ENCODE results near the gene ZFPL1. TPM values are rescaled to one million over a fixed set of nuclear protein-coding genes. Genes with fewer than 3 reads are reported as not detected.

ZFPL1 gene
- total RNA-seq = 41.0 and 64.6 TPM in 2 replicates

DNA sequence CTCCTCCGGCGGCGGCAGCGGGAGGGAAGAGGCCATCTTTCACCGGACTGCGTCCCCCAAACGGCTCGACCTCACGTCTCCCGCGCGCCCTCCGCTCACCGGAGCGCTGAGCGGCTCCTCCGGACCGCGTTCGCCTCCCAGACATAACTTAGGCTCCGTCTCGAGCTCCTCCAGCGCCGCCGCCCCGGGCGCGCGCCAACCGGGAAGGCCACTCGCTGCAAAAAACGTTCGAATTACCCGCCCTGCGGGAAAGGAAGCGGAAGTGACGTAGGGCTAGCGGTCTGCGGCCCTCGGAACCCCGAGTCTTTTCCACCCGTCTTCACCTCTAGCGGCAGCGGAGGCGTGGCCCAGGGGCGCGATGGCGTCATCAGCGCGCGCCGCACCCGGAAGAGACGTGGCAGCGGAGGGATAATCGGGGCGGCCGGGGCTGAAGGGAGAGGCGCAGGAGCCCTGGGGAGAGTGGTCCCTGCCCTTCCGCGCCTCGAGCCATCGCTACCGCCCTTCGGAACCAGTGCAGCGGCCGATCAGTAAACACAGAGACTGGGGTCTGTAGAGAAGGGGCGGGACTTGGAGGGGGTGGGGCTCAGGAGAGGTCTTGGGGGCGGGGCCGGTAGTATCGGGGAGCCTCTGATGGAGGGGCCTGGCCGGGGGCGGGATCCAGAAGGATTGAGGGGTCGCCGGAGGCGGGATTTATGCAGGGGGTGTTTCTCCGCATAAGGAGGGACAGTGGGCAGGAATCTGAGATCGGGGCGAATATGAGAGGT is at the start of gene ZFPL1, which contains the start of gene CDCA5:
ZFPL1 (plus strand) TSS at position 389 of the 764 bp plus-strand sequence. CDS start 477 bp downstream, outside the sequence.
CDCA5 (minus strand) TSS at position 207 of the 764 bp plus-strand sequence; CDS start at position 145, 62 bp downstream.

DNA sequence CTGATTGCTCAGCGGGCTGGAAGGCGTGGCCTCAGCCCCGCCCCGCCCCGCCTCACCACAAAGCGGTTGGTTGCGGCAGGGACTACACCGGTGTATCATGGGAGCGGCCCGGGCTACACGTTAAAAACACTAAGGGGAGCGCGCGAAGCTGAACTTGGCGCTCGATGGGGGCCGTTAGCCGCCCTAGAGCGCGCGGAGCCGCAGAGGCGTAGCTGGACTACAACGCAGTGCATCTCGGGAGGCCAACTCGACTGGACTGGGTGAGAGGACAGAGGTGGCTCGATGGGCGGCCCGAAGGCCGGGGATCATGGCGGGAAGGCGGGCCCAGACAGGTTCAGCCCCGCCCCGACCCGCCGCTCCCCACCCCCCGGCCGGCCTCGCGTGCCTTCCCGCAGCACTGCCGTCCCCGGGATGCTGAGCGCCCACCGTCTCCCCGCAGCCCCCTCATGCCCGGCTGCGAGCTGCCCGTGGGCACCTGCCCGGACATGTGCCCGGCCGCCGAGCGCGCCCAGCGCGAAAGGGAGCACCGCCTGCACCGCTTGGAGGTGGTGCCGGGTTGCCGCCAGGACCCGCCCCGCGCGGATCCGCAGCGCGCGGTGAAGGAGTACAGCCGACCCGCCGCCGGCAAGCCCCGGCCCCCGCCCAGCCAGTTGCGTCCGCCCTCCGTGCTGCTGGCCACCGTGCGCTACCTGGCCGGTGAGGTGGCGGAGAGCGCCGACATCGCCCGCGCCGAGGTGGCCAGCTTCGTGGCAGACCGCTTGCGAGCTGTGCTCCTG is 43.0 kb upstream of the ZFPL1 start, which contains the start of gene SAC3D1:
SAC3D1 (plus strand) TSS at position 364 of the 776 bp plus-strand sequence; CDS start at position 447, 83 bp downstream.

DNA sequence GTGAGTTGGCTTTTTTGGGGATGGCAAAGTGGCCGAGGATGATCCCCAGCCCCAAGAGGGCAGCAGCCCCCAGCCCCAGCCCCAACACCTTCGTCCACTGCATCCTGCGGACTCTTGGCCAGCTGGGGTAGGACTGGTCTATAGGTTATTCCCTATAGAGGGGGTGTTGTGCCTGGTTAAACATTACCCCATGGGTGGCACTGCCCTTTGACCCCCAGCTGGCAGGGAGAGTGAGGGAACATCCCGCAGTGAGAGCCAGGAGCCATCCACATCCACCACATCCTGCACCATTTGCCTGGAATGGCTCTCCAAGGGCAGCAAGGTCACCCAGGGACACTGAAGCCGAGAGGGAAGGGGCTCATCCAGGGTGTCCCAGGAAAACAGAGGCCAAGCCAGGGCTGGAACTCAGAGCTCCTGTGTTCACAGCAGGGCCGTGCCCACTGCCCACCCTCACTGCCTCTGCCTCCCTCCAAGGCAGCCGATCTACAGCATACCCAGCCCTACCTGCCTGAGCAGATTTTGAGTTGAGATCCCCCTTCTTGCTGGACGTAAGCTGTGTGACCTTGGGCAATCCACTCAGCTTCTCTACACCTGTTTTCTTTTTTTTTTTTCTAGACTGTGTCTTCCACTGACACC is 25.5 kb upstream of the ZFPL1 start, which contains the start of gene NAALADL1:
NAALADL1 (minus strand) TSS at position 135 of the 636 bp plus-strand sequence; CDS start at position 103, 32 bp downstream.

DNA sequence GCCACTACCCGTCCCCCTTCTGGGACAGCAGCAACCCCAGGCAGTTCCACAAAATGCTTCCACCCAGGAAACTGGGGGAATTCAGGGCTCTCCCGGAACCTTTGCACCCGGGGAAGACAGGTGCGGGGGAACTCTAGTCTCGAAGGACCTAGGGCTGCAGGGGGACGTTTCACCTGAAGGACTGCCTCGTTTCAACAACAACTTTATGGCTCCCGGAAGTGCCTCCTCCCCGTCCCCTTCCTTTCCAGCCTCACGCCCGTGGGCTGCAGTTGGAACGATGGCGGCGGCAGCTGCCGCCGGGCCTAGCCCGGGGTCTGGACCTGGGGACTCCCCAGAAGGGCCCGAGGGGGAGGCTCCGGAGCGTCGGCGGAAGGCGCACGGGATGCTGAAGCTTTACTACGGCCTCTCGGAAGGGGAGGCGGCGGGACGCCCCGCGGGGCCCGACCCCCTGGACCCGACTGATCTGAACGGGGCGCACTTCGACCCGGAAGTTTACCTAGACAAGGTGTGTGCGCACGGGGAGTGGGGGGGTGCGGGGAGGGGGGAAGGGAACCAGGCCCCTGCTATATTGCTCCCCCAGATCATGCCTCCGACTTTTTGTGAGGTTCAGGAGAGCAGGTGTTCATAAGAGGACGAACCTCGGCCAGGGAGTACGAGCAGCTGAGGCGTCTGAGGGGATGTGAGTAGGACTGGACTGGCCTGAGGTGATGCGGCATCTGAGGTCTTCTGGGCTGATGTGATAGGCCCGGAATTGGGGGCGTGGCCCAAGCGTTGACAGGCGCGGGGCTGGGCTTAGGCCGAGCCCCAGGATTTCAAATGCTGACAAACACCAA is 12.2 kb downstream of the ZFPL1 start, which contains the start of gene VPS51:
VPS51 (plus strand) TSS at position 241 of the 833 bp plus-strand sequence; CDS start at position 278, 37 bp downstream.

DNA sequence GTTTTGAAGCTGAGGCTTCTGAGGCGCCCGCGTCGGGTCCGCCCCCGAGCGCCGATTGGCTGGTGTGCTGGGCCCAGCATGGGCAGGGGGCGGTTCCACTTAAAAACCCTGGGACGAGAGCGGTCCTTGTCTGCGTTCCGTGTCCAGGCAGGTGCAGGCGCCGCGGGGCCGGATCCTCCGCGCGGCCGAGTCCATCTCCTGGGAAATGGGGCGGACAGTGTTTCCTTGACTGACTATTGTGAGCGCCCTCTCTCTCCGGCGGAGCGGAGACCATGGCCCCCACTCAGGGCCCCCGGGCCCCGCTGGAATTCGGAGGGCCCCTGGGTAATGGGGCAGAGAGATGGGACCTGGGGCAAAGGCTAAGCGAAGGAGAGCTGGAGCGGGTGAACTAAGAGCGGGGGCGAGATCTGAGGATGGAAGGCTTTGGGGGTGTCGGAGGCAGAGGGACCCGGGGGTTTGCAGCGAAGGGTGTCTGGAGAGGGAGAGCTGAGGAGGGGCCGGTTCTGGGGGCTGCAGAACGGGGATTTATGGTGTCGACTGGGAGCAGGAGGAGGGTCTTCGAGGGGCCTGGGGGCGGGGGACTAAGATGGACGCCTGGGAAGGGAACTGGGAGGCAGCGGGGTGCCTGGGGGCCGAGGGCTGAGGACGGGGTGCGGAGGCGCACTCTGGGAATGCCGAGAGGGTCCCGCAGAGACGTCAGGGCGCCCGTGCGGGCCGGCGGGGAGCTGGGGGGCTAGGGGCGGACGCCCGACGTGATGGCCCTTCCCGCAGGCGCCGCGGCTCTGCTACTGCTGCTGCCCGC is 27.9 kb downstream of the ZFPL1 start, which contains the start of gene TM7SF2:
TM7SF2 (plus strand) TSS at position 129 of the 802 bp plus-strand sequence; CDS start at position 273, 144 bp downstream.

DNA sequence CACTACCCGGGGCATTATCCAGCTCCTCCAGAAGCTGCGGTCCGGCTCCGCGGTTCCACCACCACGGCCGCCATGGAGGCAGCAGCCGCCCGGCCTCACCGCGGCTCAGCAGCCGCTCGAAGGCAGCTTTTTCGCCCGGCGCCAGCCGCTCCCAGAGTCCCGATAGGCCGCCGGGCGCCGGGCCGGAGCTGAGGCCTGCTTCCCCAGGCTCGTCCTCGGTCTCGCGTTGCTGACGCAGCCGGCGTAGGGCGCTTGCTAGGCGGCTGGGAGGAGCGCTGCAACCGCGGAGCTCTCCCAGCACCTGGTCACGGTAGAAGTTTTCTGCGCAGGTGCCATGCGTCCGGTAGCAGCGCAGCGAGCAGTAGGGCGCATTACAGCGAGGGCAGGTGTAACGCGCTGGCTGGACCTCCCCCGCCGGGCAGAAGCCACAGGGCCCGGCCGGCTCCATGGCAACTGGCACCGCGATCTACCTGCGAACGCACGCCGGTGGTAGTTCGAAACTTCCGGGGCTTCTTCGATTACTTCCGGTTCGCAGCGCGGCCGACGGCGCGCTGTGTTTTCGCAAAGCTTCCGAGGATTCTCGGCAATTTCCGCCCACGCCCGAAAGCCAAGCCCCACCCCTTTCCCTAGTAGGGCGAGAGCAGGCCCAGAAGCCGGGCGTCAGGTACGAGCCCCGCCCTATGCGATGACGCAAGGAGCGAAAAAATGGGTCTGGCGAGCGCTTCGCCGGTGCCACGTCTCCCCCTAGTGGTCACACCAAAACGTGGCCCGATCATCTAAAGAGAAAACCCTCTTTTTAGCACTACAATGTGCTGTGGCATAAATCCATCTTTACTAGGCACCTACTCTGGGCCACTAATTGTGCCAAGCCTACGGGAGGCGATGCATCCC is 33.4 kb downstream of the ZFPL1 start, which contains the start of gene ZNHIT2:
ZNHIT2 (minus strand) TSS at position 496 of the 891 bp plus-strand sequence; CDS start at position 448, 48 bp downstream.

DNA sequence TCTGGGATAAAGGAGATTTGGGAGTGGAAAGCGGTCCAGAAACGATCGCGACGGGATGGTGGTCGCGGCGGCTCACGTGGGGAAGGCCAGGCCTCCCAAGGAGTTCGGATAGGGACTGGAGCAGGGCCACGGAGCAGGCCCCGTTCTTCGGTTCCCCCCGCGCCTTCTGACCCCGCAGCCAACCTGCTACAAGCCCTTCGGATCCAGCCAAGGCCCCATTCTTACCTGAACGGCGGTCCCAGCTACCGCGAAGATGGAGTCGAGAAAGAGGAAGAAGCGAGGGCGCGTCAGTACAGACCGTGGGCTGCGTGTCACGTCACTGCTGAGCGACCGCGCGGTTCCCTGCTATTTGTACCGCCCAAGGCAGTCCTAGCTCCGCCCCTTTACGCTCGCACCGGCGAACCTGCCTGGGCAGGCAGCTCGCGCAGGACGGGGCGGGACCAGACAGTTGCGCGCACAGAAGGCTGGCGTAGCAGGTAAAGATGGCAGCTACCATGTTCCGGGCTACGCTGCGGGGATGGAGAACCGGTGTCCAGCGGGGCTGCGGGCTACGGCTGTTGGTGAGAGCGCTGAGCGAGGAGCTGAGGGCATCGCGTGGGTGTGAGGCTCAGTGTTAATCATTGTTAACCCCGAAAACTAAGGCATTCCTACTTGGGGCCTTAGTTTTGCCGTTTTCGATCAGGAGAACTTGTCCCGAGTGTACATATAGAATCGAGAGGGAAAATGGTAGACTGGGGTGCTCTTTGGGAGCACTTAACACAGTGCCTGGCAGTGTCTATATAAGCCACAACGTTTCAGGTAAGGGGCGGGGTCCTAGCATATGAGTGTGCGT is 38.1 kb downstream of the ZFPL1 start, which contains the start of the genes FAU and MRPL49:
FAU (minus strand) TSS at position 270 of the 832 bp plus-strand sequence. CDS start 321 bp downstream, outside the sequence.
MRPL49 (plus strand) TSS at position 457 of the 832 bp plus-strand sequence; CDS start at position 483, 26 bp downstream.

DNA sequence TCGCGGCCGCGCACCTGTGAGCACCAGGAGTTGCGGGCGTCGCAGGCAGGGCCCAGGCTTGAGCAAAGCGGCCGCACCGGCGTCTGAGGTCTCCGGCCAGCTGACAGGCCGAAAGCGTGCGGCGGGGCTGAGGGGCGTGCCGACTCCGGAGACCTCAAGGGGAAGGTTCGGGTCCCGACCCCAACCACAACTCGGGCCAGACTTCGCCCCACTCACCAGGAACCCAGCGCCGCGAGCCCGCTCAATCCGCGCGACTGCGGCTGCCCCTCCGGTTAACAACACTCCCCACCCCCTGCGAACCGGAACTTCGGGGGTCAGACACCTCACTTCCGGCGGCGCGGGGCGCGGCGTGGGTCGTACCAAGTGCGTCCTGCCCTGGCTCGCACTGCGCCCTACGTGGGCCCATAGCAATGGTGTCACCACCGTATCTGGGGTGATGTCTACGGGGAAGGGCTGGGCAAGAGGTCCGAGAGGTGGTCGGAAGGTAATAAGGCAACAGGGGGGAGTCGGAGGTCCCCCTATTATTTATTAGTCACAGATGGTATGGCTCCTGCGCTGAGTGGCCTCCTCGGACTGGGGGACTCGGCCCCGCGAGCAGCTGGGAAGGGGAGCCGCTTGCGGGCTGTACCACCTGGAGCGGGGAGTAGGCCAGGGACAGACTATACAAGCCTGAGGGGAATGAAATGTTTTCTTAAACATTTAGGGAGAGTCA is 50.4 kb downstream of the ZFPL1 start, which contains the start of gene SYVN1:
SYVN1 (minus strand) TSS at position 280 of the 712 bp plus-strand sequence. CDS start 918 bp downstream, outside the sequence.

Other genes starting within 250 kb of the ZFPL1 start
- gene CDC42BPG, start 239.6 kb upstream of the ZFPL1 start, total RNA-seq = 7.5 and 35.9 TPM in 2 replicates
- 34.2 and 92.9 TPM in 2 replicates for gene EHD1, start 205.6 kb upstream of the ZFPL1 start, total RNA-seq
- 6.2 and 15.4 TPM in 2 replicates for gene ATG2A, start 167.0 kb upstream of the ZFPL1 start, total RNA-seq
- gene PPP2R5B, start 159.5 kb upstream of the ZFPL1 start, total RNA-seq = 16.4 and 19.4 TPM in 2 replicates
- gene GPHA2, start 148.3 kb upstream of the ZFPL1 start, total RNA-seq = not detected in 2 replicates
- not detected in 2 replicates for gene MAJIN, start 112.1 kb upstream of the ZFPL1 start, total RNA-seq
- 0.34 and 0.57 TPM in 2 replicates for gene BATF2, start 87.3 kb upstream of the ZFPL1 start, total RNA-seq
- gene ARL2, start 70.1 kb upstream of the ZFPL1 start, total RNA-seq = 60.5 and 67.8 TPM in 2 replicates
- 14.6 and 19.8 TPM in 2 replicates for gene SNX15, start 56.8 kb upstream of the ZFPL1 start, total RNA-seq
- 10.1 and 12.0 TPM in 2 replicates for gene SAC3D1, start 43.0 kb upstream of the ZFPL1 start, total RNA-seq
- 5.8 and 7.2 TPM in 2 replicates for gene NAALADL1, start 25.7 kb upstream of the ZFPL1 start, total RNA-seq
- under 0.01 and 0.14 TPM in 2 replicates for gene CDCA5, start 182 bp upstream of the ZFPL1 start, total RNA-seq
- gene VPS51, start 12.0 kb downstream of the ZFPL1 start, total RNA-seq = 97.1 and 98.5 TPM in 2 replicates
- 21.9 and 24.6 TPM in 2 replicates for gene TM7SF2, start 27.6 kb downstream of the ZFPL1 start, total RNA-seq
- 11.1 and 22.2 TPM in 2 replicates for gene ZNHIT2, start 33.5 kb downstream of the ZFPL1 start, total RNA-seq
- 177 and 362 TPM in 2 replicates for gene FAU, start 37.9 kb downstream of the ZFPL1 start, total RNA-seq
- gene MRPL49, start 38.1 kb downstream of the ZFPL1 start, total RNA-seq = 30.1 and 48.9 TPM in 2 replicates
- gene SYVN1, start 50.3 kb downstream of the ZFPL1 start, total RNA-seq = 24.9 and 39.7 TPM in 2 replicates
- gene SPDYC, start 86.0 kb downstream of the ZFPL1 start, total RNA-seq = not detected in 2 replicates
- gene CAPN1, start 97.7 kb downstream of the ZFPL1 start, total RNA-seq = 130 and 324 TPM in 2 replicates
- gene POLA2, start 177.7 kb downstream of the ZFPL1 start, total RNA-seq = 1.0 and 3.6 TPM in 2 replicates
- gene CDC42EP2, start 230.6 kb downstream of the ZFPL1 start, total RNA-seq = 3.8 and 6.0 TPM in 2 replicates
- gene DPF2, start 249.6 kb downstream of the ZFPL1 start, total RNA-seq = 22.9 and 35.4 TPM in 2 replicates